Hematopoietic multipotent progenitor cell treated with erythropoietin and hydrocortisone succinate and interleukin-3 and kit ligand, for 17 days (in vitro differentiated cells): Measurements from ENCODE around the gene ZBTB7C.

ENCODE experiments used
- DNase-seq: peaks from one replicate; pipeline ENCODE4 v3.0.0-alpha.2; 2015; ENCODE audit warnings: low spot score

The ZBTB7C gene

GRCh38 chr18:48216639-48217257 lies 192.4 kb downstream of the ZBTB7C start:
- no peak for DNase-seq

- no peak for DNase-seq
Observed at GRCh38 chr18:48215876-48216638, 193.1 kb downstream of the ZBTB7C start.

- no peak for DNase-seq
Observed at GRCh38 chr18:48213791-48214190, 195.4 kb downstream of the ZBTB7C start.

GRCh38 chr18:48208432-48209140 lies 200.6 kb downstream of the ZBTB7C start:
- no peak for DNase-seq

DNA sequence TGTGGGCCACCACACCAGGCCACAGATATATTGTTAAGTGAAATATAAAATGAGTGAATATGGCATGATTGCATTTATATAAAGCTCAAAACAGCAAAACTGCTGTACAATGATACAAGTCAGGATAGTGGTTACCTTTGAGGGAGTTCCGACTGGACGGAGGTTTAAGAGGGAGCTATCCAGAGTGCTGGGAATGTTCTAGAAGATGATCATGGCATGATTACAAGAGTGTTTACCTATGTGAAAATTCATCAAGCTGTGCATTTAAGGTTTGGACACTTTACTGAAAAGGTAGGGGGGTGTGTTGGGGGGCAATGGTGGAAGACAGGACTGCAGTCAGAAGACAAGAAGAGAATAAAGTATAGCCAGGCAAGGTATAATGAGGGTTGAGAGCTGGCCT lies 201.4 kb downstream of the ZBTB7C start:
- DNase-seq, result no peak

- no peak for DNase-seq
Observed at GRCh38 chr18:48206887-48207286, 202.3 kb downstream of the ZBTB7C start.

GRCh38 chr18:48203961-48204666 lies 205.1 kb downstream of the ZBTB7C start:
- DNase-seq, result no peak

DNA sequence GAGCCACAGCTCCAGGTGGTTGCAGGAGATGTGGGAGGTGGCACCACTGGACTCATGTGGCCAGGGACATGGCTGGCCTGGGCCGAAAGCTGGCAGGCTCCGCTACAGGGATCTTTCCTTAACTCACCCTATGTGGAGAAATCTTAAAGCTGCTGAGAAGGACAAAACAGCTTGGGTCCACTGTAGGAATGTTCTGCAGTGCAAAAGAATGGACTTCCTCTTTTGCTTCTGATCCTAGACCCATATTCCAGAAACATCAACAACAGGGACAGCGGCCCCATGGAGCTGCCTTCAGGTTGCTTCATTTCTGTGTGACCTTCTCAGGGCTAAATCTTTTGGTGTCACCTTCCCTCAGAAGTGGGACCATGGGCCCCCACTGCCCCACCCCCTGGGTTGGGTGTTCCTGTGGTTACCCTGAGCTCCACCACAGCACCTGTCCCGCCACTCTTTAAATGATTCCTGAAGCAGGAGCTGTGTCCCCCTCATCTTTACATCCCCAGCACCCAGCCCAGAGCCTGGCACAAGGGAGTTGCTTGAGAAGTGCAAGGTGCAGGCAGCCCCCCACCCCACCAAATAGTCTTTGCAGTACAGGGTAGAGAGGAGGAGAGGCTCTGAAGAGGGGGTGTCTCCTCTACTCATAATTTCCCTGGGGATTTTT lies 205.8 kb downstream of the ZBTB7C start:
- DNase-seq, result no peak

GRCh38 chr18:48202350-48203260 lies 206.6 kb downstream of the ZBTB7C start:
- no peak for DNase-seq

DNA sequence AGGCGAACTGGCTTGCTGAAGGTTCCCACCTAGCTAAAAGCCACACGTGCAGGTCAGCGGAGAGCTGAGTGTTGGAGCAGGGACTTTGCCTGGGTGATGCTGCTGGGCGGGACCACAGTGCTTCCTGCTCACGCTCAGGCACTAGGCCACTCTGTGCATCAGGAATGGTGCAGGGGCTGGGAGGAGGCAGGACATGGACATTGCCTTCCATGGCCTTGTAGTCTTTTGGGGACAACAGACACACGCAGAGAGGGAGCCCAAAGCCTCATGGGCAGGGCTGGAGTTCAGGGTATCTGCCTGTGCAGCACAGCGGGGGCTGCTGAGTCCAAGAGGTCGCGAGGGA lies 207.2 kb downstream of the ZBTB7C start:
- no peak for DNase-seq

GRCh38 chr18:48201337-48202005 lies 207.7 kb downstream of the ZBTB7C start:
- no peak for DNase-seq

GRCh38 chr18:48200631-48201336 lies 208.4 kb downstream of the ZBTB7C start:
- DNase-seq, result no peak

GRCh38 chr18:48199399-48199798 lies 209.8 kb downstream of the ZBTB7C start:
- no peak for DNase-seq

DNA sequence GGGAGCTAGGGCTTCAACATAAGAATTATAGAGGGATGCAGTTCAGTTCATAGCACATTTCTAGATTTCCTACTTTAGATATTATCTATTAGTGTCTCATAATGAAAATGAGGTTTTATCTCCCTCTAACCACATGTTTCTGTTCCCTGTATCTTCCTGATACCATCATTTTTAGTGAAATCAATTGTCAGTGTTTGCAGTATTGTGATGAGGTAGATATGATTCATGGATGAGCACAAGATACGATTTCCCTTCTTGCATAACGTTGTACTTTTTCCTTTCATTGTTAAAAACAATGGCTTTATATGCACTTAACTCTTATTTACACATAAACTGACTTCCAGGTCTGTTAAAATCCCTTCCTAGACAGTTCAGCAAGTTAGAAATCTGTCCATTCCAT lies 211.4 kb downstream of the ZBTB7C start:
- no peak for DNase-seq

DNA sequence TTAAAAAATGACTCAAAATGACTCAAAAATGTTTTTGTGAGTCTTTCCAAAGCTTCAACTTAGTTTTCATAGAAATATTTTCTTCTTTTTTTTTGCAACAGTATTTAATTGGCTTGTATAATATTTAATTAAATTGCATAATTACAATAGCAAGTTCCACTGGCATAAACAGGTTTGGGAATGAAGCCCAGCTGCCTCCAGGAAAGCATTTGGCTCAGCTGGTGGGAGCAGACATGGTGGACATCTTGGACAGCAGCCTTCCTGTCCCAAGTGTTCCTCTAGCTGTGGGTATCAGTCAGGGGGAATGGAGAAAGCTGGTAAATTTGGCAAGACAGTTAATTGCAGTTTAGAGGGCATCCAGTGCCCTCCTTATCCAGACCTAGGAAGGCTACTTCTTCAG lies 213.4 kb downstream of the ZBTB7C start:
- DNase-seq, result no peak

- no peak for DNase-seq
Observed at GRCh38 chr18:48194591-48195181, 214.5 kb downstream of the ZBTB7C start.

GRCh38 chr18:48193521-48194492 lies 215.4 kb downstream of the ZBTB7C start:
- no peak for DNase-seq

GRCh38 chr18:48192542-48192941 lies 216.6 kb downstream of the ZBTB7C start:
- no peak for DNase-seq
